ENCODE measurements around the gene FGF22. TPM values are rescaled to one million over a fixed set of nuclear protein-coding genes. Genes with fewer than 3 reads are reported as not detected.

The FGF22 gene
- total and polyA plus RNA-seq, 10 of the 15 experiments (the other 5 are each of a cell fraction or from before 2014, with no cell fraction given), result 0.05 TPM; not detected in 9

DNA sequence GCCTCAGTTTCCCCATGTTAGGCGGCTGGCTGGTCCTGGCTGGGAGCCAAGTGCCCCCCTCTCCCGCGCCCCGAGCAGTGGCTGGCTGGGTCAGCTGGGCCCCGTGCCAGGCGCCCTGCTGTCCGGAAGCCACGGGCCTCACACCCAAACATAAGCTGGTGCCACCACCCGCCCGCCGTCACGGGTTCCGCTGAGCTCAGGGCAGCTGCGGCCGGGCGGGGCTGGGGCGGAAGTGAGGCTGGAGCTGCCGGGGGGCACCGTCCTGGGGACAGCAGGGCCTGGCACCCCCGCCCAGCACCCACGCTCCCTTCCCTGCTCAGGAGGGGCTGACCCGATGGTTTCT, 30.7 kb upstream of the FGF22 start (continued):
- TF ChIP-seq NRF1 (conservative IDR thresholded peaks at IDR 0.05; ENCODE audit: low read depth, low read length) (no peak), EZH2 (IDR thresholded peaks at IDR 0.05; ENCODE audit: borderline replicate concordance, control insufficient read depth, low read depth, low read length) (no peak), TBL1XR1 (IDR thresholded peaks at IDR 0.05; ENCODE audit: low read depth, low read length) (no peak)

GRCh38 chr19:610071-610800, 29.4 kb upstream of the FGF22 start:
- no peaks in the 10 kb centered on the region for H3K79me2 ChIP-seq (ENCODE audit: control insufficient read depth, insufficient read depth, low read length)
- H3K36me3 ChIP-seq (ENCODE audit: control insufficient read depth in 2 of 2, insufficient read depth in 2 of 2, low read length in 1 of 2), result no peaks in the 10 kb centered on the region
- ChIA-PET POLR2A (interaction anchor here (1.0 kb wide), 1 partner anchor 78 kb away, joined by 3 read pairs; the partner anchor contains the start of gene CDC34), RAD21 (ENCODE audit: unreplicated experiment) (no interaction called here), CTCF (interaction anchor here (1.0 kb wide), 1 partner anchor 99 kb away, joined by 3 read pairs; no protein-coding TSS in a partner anchor), SMC1A (ENCODE audit: uncharacterized antibody, unreplicated experiment) (no interaction called here)
- ATAC-seq, result peak; percentile 66
- no peak for FAIRE-seq
- peak overlapping the region; percentile 78 for H2AFZ ChIP-seq (ENCODE audit: control insufficient read depth, low read depth, low read length)
- no peak overlapping the region; the same call in 1 of the 2 replicates for H3K4me3 ChIP-seq
- no peaks in the 10 kb centered on the region for H3K9me3 ChIP-seq (replicated peaks; ENCODE audit: control insufficient read depth, insufficient read depth, low read length)
- no TSS peak for BruUV-seq (replicated peaks)
- peak overlapping the region; percentile 60; the same call in 1 of the 2 replicates for H3K9ac ChIP-seq (ENCODE audit: control insufficient read depth, insufficient read depth, low read length)
- H3K4me1 ChIP-seq (ENCODE audit: control insufficient read depth, insufficient read depth, low read length), result peaks cover 8% of the 10 kb centered on the region
- peak overlapping the region; percentile 74 for H3K4me2 ChIP-seq (ENCODE audit: control insufficient read depth, insufficient read depth)
- intact Hi-C loops (cut with micrococcal nuclease; ENCODE audit: unreplicated experiment) (no loop called here), in situ Hi-C loops (cut with MboI) (no loop called here)
- no peak for DNase-seq (ENCODE audit: low read depth, low spot score)
- H3K27ac ChIP-seq (ENCODE audit: control insufficient read depth, insufficient read depth), result peak overlapping the region; percentile 73; the same call in 1 of the 2 replicates
- no peaks in the 10 kb centered on the region for H4K20me1 ChIP-seq (ENCODE audit: control insufficient read depth, insufficient read depth)
- whole genome bisulfite sequencing (ENCODE audit: insufficient coverage, insufficient replicate concordance, low lambda C conversion rate, missing lambda C conversion rate), result 31% methylated on average over 19 of the region's 38 CpGs
- H3K27me3 ChIP-seq (replicated peaks in 1 of 2; ENCODE audit: control insufficient read depth in 2 of 2, insufficient read depth in 2 of 2, low read length in 1 of 2), result no peaks in the 10 kb centered on the region
- TF ChIP-seq NR2F1 (conservative IDR thresholded peaks at IDR 0.05) (peak; percentile 46; the same call in 1 of the 2 replicates), E2F8 (IDR thresholded peaks at IDR 0.05; ENCODE audit: low read depth, partially characterized antibody) (no peak), LARP7 (IDR thresholded peaks at IDR 0.05) (0 out of 2 replicates have a peak, but pooled peaks have one; percentile 29), ZSCAN29 (IDR thresholded peaks at IDR 0.05) (no peak), BHLHE40 (IDR thresholded peaks at IDR 0.05; ENCODE audit: borderline replicate concordance in 1 of 2, low read depth in 2 of 2, low read length in 1 of 2) (peak in 1 of 2 experiments; percentile 33; a peak in 1 of 4 replicates), SPI1 (IDR thresholded peaks at IDR 0.05; ENCODE audit: borderline replicate concordance, insufficient read depth, low read depth, low read length) (no peak), SMAD5 (IDR thresholded peaks at IDR 0.05; ENCODE audit: low read depth) (no peak), WRNIP1 (IDR thresholded peaks at IDR 0.05; ENCODE audit: borderline replicate concordance, low read depth, low read length) (no peak), ZNF622 (IDR thresholded peaks at IDR 0.05) (no peak), CEBPB (IDR thresholded peaks at IDR 0.05; ENCODE audit: borderline replicate concordance in 1 of 2, low read depth in 2 of 2, low read length in 2 of 2) (no peak), IKZF2 (IDR thresholded peaks at IDR 0.05) (no peak), GATAD2B (conservative IDR thresholded peaks at IDR 0.05; ENCODE audit: low read depth) (0 out of 2 replicates have a peak, but pooled peaks have one; percentile 49)
- TF ChIP-seq, protein P1, sequence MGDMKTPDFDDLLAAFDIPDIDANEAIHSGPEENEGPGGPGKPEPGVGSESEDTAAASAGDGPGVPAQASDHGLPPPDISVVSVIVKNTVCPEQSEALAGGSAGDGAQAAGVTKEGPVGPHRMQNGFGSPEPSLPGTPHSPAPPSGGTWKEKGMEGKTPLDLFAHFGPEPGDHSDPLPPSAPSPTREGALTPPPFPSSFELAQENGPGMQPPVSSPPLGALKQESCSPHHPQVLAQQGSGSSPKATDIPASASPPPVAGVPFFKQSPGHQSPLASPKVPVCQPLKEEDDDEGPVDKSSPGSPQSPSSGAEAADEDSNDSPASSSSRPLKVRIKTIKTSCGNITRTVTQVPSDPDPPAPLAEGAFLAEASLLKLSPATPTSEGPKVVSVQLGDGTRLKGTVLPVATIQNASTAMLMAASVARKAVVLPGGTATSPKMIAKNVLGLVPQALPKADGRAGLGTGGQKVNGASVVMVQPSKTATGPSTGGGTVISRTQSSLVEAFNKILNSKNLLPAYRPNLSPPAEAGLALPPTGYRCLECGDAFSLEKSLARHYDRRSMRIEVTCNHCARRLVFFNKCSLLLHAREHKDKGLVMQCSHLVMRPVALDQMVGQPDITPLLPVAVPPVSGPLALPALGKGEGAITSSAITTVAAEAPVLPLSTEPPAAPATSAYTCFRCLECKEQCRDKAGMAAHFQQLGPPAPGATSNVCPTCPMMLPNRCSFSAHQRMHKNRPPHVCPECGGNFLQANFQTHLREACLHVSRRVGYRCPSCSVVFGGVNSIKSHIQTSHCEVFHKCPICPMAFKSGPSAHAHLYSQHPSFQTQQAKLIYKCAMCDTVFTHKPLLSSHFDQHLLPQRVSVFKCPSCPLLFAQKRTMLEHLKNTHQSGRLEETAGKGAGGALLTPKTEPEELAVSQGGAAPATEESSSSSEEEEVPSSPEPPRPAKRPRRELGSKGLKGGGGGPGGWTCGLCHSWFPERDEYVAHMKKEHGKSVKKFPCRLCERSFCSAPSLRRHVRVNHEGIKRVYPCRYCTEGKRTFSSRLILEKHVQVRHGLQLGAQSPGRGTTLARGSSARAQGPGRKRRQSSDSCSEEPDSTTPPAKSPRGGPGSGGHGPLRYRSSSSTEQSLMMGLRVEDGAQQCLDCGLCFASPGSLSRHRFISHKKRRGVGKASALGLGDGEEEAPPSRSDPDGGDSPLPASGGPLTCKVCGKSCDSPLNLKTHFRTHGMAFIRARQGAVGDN (IDR thresholded peaks at IDR 0.05), result peak; percentile 38

Data from GM12878 (cell line).